PC-3 (cell line): Measurements from ENCODE around the gene ZFYVE9.

Source experiments
- EZH2phosphoT487 ChIP-seq: fragments of 300-600 bp; sonication (generic); IDR thresholded peaks from 2 replicates; pipeline ENCODE4 v1.6.1; 2018; ENCODE audit warnings: mild to moderate bottlenecking, antibody characterized with exemption, low read length, borderline replicate concordance
- TF ChIP-seq, protein P1 (sequence below): fragments of 300-600 bp; sonication (generic); conservative IDR thresholded peaks from 2 replicates; pipeline ENCODE4 v1.5.1; 2017; ENCODE audit warnings: antibody characterized with exemption, low read depth, mild to moderate bottlenecking, low read length

GRCh38 chr1:52098139-52098871 lies 43.6 kb upstream of the ZFYVE9 start:
- no peak for TF ChIP-seq EZH2phosphoT487
- TF ChIP-seq, protein P1, sequence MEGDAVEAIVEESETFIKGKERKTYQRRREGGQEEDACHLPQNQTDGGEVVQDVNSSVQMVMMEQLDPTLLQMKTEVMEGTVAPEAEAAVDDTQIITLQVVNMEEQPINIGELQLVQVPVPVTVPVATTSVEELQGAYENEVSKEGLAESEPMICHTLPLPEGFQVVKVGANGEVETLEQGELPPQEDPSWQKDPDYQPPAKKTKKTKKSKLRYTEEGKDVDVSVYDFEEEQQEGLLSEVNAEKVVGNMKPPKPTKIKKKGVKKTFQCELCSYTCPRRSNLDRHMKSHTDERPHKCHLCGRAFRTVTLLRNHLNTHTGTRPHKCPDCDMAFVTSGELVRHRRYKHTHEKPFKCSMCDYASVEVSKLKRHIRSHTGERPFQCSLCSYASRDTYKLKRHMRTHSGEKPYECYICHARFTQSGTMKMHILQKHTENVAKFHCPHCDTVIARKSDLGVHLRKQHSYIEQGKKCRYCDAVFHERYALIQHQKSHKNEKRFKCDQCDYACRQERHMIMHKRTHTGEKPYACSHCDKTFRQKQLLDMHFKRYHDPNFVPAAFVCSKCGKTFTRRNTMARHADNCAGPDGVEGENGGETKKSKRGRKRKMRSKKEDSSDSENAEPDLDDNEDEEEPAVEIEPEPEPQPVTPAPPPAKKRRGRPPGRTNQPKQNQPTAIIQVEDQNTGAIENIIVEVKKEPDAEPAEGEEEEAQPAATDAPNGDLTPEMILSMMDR, result no peak
